ENCODE data around the gene TUBGCP6.

DNA sequence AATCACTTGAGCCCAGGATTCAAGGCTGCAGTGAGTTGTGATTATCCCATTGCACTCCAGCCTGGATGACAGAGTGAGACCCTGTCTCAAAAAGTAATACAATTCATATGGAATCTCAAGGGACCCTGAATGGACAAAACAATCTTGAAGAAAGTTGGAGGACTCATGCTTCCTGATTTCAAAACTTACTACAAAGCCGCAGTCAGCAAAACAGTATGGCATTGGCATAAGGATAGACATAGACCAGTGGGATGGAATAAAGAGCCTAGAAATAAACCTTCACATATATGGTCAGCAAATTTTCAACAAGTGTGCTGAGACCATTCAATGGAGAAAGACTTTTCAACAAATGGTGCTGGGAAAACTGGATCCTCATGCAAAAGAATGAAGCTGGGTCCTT is 41.5 kb downstream of the TUBGCP6 start:
- no peak for TF ChIP-seq POLR2A (IDR thresholded peaks at IDR 0.05)
- TF ChIP-seq, protein P1, sequence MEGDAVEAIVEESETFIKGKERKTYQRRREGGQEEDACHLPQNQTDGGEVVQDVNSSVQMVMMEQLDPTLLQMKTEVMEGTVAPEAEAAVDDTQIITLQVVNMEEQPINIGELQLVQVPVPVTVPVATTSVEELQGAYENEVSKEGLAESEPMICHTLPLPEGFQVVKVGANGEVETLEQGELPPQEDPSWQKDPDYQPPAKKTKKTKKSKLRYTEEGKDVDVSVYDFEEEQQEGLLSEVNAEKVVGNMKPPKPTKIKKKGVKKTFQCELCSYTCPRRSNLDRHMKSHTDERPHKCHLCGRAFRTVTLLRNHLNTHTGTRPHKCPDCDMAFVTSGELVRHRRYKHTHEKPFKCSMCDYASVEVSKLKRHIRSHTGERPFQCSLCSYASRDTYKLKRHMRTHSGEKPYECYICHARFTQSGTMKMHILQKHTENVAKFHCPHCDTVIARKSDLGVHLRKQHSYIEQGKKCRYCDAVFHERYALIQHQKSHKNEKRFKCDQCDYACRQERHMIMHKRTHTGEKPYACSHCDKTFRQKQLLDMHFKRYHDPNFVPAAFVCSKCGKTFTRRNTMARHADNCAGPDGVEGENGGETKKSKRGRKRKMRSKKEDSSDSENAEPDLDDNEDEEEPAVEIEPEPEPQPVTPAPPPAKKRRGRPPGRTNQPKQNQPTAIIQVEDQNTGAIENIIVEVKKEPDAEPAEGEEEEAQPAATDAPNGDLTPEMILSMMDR (IDR thresholded peaks at IDR 0.05), result no peak
